GM18526 (cell line): Measurements from ENCODE around the gene RRH.

Experiments used
- POLR2A ChIP-seq: IDR thresholded peaks from 3 replicates; pipeline ENCODE4 v1.6.1; 2011; ENCODE audit not compliant: insufficient read length; ENCODE audit errors: extremely low read depth

The RRH gene

DNA sequence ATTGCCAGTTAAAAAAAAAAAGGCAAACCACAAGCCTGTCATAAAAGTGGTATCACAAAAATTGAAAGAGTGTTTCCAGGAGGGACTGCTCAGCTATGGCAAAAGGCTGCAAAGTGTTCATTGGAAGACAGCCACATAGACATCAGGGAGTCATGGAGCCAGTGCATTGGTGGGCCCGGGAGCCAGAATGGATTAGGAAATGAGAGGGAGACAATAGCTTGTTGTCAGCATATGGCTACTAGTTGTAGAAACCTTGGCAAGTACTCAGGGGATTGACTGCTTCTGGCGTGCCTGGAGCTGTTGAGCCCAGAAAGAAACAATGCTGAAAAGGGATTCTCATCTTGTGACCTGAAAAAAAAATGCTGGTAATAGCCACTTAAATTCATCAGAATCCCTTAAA, 7.2 kb upstream of the RRH start:
- no peak for TF ChIP-seq POLR2A

DNA sequence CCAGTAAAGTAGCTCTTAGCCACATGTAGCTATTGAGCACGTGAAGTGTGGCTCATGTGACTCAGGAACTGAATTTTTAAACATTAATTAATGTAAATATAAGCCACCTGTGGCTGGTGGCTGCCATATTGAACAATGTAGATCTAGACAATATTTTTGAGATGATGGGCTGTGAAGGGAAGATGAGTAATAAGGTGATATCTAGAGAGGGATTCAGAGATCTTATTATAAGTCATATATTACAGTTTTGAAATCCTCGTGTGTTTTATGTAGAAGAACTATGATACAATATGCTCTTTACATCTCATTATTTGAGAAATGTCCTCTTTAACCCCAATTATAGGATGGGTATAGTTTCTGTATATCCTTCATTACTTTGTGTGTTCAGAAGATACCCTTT, 6.6 kb upstream of the RRH start:
- no peak for TF ChIP-seq POLR2A

DNA sequence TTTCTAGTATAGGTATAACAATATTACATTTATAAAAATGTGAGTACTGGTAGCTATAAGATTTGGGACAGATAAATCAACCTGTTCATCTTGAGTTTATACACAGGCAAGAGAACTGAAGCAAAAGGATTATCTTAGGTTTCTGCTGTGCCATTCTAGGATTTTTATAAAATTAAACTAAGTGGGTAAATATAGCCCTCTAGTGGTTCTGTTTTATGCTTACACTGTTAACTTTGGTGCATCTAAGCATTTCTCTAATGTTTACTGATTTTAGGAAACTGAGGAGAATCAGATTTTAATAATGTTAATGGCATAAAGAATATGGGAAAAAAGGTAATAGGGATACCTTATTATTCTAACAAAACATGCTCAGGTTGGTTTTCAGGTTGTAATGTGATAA, 1.1 kb upstream of the RRH start:
- TF ChIP-seq POLR2A: no peak

DNA sequence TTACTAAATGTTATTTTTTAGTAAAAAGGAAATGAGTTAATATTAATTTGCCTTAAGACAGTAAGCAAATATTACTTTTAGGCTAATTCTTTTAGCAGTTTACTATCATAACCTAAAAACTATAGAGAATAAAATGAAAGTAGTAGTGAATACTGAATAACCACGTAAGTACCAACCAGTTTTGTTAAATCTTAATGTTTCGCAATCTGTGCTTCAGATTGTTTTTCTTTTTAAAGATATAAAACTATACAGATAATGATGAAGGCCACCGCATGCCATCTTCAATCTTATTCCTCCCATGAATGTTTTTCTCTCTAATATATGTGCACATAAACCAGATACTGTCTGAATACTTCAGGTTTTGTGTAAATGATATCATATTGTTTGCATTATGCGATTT, 6.0 kb downstream of the RRH start:
- no peak for TF ChIP-seq POLR2A

DNA sequence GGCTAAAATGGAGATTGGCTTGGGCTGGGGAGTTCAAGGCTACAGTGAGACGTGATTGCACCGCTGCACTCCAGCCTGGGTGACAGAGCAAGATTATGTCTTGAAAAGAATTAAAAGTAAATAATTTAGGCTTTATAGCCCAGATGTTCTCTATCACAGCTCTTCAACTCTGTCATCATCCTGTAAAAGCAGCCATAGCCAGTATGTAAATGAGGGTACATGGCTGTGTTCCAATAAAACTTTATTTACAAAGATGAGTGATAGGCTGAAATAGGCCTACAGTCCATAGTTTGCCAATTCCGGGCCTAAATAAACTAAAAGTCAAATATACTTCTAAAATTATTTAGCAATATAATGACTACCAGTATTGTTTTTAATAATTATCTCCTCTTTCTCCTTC, 9.2 kb downstream of the RRH start:
- TF ChIP-seq POLR2A: no peak

DNA sequence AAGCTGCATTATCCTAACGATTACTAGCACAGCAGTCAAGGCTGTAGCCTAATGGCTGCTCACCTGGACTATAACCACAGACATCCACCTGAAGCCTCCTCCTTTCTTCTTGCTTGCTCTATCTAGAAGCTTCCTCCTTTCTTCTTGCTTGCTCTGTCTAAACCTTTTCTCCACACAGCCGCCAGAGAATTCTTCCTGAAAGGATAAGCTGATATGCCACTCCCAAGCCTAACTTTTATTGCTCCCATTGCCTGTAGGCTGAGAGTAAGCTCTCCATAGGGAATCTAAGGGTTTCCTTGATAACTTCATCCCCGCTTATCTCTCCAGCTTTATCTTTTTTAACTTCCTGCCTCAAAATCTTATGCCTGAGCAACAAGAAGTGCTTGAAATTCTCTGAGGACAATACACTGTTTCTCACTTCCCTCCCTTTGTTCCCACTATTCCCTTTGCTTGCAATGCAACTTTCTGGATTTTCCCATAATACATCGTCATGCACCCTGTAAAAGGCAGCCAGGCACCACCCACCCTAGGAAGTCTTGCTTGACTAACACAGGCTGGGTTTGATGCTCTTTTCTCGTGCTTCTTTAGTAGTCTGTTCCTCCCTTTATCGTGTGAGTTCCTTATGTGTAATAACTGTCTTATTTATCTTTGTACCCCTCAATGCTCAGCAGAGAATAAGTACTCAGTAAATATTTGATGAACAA, 18.8 kb downstream of the RRH start:
- TF ChIP-seq POLR2A: no peak

DNA sequence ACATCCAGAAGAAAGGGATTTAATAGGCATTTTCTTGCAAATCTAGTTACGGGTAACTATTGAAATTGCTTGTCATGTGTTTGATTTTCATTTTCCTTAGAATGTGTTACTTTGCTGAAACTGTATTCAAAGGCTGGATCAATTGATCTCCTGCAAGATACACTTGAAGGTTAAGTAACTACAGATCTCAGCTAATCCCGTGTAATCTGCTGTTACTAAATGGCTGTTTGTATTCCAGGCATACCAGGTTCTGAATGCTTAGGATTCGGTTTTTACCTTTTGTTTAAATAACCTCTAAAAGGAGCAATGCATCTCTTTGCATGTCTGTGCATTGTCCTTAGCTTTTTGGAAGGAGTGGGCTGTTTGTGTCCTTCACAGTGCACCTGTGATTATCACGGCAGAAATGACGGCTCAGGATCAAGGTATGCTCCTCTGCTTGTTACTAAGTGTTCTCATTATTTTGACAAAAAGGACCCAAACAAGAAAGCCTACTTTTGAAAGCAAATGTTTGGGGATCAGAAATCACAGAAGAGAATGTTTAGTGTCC, 20.2 kb downstream of the RRH start, which contains the start of gene LRIT3:
LRIT3 (plus strand) TSS at position 212 of the 547 bp plus-strand sequence; CDS start at position 307, 95 bp downstream.
- TF ChIP-seq POLR2A: no peak

DNA sequence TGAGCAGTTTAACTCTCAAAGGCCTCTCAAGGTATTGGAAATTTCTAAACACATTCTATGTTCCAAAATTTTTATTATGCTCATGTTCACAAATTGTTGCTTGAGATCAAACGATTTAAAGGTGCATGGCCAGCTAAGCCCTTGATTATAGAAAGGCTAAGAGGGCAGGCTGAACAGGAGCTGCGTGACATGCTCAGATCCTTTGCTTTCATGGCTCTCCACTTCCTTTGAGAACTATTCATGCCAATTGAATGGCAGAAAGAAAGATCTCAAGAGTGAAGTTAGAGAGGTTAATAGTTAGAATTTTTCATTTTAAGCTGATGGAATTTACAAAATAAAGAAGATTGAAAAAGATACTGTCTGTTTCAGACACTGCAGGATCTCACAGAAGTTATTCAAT, 20.7 kb downstream of the RRH start:
- no peak for TF ChIP-seq POLR2A

DNA sequence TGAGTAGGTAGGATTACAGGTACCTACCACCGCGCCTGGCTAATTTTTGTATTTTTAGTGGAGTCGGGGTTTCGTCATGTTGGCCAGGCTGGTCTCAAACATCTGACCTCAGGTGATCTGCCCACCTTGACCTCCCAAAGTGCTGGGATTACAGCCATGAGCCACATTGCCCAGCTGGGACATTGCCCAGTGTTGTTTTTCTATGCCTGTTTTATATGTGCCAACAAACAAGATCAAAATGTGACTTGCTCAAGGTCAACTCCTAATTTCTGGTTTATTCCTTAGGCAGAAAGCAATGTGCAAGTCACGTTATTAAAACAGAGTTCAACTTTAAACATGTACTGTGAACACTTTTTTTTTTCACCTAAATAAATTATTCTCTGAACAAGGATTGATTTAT, 22.8 kb downstream of the RRH start:
- TF ChIP-seq POLR2A: no peak

DNA sequence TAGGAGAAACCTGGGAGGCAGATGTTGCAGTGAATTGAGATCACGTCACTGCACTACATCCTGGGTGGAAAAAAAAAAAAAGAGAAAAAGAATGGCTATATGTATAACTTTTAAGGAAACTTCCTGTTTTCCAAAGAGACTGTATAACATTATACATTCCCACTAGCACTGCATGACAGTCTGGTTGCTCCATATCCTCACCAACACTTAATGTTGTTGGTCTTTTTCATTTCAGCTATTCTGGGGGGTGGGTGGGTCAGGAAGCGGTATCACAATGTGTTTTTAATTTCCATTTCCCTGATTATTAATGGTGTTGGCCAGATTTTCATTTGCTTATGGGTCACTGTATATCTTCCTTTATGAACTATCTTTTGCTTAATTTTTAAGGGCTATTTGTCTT, 33.5 kb downstream of the RRH start:
- no peak for TF ChIP-seq POLR2A

DNA sequence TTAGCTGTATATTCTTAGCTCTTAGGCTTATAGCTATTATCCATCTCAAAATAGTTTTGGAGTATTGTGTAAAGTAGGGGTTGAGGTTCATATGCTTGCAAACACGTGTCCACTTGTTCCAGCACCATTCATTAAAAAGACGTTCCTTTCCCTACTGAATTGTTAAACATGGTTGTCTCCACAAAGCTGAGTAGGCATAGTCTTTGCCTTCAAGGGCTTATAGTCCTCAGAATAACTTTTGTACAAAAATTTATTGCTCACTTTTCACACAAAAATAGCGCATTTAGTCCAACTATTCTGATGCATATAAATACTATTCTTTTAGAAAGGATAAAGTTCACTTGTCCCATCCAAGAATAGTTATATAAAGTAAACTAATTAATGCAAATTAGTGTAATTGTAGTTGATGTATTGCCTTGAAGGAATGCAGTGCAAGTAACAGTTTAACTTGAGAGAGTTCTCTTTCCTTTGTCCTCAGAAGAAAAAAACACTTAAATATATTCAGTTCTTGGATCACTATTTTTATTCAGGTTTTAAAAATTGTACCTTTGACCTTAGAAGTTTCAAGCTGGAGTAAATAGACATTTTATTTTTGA, 34.2 kb downstream of the RRH start:
- no peak for TF ChIP-seq POLR2A

DNA sequence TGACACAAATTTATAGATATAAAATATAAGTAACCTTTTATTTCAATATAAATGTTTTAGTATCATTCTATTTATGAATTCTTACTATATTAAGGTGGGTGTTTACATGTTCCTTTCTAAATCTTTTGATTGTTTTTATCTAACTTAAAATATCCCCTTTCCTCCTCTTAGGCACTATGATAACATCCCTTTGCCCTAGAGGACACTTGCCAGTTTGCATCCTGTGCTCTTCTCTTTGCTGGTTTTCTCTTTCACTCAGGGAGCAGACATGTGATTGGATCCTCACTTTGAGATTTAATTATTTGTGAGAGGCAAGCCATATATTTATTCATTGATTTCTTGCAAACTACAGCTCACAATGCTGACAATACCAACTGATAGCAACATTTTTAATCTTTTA, 36.4 kb downstream of the RRH start:
- TF ChIP-seq POLR2A: no peak

DNA sequence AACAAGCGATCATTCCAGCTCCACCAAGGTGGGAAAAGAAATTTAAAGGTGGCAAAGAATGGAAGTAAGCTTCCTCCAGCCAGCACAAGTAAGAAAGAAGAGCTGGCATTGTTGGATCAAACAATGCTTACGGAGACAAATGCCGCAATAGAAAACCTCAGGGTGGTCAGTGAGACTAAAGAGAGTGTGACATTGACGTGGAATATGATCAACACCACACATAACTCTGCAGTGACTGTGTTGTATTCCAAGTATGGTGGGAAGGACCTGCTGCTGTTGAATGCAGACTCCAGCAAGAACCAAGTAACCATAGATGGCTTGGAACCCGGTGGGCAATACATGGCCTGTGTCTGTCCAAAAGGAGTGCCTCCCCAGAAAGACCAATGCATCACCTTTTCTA, 42.3 kb downstream of the RRH start:
- TF ChIP-seq POLR2A: no peak

DNA sequence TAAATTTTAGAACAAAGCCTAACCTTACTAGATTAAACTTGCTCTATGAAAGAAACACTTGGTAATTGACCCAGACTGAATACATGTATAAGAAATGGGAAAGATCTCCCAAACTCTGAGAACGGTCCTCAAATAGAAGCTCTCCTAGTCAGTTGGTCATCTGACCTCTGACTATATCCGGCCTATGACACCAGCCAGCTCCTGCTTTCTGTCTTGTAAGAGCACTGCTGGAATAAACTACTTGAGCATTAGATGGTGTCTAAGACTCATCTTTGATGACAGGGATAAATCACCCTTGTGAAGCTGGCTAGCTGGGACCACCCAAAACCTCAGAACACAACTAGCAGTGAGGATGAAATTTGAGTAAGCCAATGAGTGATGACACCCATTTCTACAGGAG, 44.3 kb downstream of the RRH start:
- no peak for TF ChIP-seq POLR2A

DNA sequence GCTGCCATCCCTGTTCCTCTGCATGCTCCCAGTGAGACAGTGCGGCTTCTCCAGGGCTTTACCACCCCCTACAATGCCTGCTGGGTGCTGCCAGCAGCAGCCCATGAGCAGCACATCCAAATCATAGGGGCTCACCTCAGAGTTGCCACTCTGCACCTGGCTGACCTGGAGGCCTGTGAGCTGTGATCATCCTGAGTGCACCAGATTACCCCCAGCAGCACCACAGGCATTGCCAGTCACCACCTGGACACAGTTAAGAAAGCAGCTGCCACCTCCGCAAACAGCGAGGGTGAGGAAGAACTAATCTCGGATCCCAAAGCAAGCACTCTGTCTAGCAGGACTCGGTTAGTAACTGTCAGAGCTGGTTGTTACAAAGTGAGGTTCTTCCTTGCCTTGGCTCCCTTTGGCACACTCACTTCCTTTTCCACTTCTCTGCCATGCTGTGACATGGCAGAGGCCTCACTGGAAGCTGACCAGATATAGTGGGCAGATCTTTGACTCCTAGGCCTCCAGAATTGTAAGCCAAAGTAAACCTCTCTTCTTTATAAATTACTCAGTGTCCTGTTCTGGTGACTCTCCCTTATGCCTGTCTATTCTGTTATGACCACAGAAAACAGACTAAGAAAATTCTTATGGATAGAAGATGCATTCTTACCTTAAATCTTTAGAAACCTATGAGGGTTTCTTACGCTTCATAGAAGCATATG, 45.3 kb downstream of the RRH start:
- no peak for TF ChIP-seq POLR2A
